Coronary artery (tissue), 2 donors: ENCODE data around the gene LIPE.
"Not testable (repeated sequence)": the region's sequence is repeated elsewhere in the genome, so short reads cannot be mapped to it uniquely, and the experiment has no call there.

Source experiments
- DNase-seq: peaks from one replicate; pipeline ENCODE4 v3.0.0-alpha.2; 2017; ENCODE audit warnings: low spot score
- H3K27ac ChIP-seq, 2 donors: fragments of 200-600 bp; sonication (generic); one replicate each; pipeline ENCODE4 v1.5.1; 2016 to 2019
- H3K4me3 ChIP-seq: fragments of 200-600 bp; sonication (generic); 2 replicates; pipeline ENCODE4 v1.5.1; 2016; ENCODE audit warnings: mild to moderate bottlenecking, moderate library complexity
- CTCF ChIP-seq: fragments of 200-600 bp; sonication (generic); IDR thresholded peaks from one replicate; pipeline ENCODE4 v1.5.1; 2019; ENCODE audit warnings: antibody characterized with exemption

Gene LIPE

GRCh38 chr19:42469311-42470235 is 42.4 kb upstream of the LIPE start:
- no peak for DNase-seq
- H3K27ac ChIP-seq, result no peak overlapping the region
- no peak for TF ChIP-seq CTCF
- no peak overlapping the region for H3K4me3 ChIP-seq

GRCh38 chr19:42468273-42468796 is 41.1 kb upstream of the LIPE start:
- no peak overlapping the region for H3K4me3 ChIP-seq
- no peak overlapping the region for H3K27ac ChIP-seq
- TF ChIP-seq CTCF, result no peak
- DNase-seq, result no peak

- Histone ChIP-seq H3K27ac (no peak overlapping the region), H3K4me3 (no peak overlapping the region)
- no peak for TF ChIP-seq CTCF
- no peak for DNase-seq
Measured at GRCh38 chr19:42467183-42467760, 40.1 kb upstream of the LIPE start.

- no peak for TF ChIP-seq CTCF
- Histone ChIP-seq H3K4me3 (no peak overlapping the region), H3K27ac (no peak overlapping the region)
- DNase-seq, result no peak
Measured at GRCh38 chr19:42466521-42467182, 39.5 kb upstream of the LIPE start.

GRCh38 chr19:42465827-42466280 is 38.7 kb upstream of the LIPE start:
- TF ChIP-seq CTCF, result no peak
- H3K27ac ChIP-seq, result no peak overlapping the region
- no peak for DNase-seq
- no peak overlapping the region for H3K4me3 ChIP-seq

GRCh38 chr19:42461700-42462324 is 34.6 kb upstream of the LIPE start:
- no peak for DNase-seq
- no peak overlapping the region for H3K27ac ChIP-seq
- no peak overlapping the region for H3K4me3 ChIP-seq
- TF ChIP-seq CTCF, result no peak

- DNase-seq, H3K27ac ChIP-seq, H3K4me3 ChIP-seq: not testable (repeated sequence)
Measured at GRCh38 chr19:42461231-42461630, 34.0 kb upstream of the LIPE start.
